Left ventricle myocardium inferior (tissue), 1 donor: Measurements from ENCODE around the gene BID. TPM values are rescaled to one million over a fixed set of nuclear protein-coding genes. Genes with fewer than 3 reads are reported as not detected.

Experiments used
- DNase-seq: peaks from one replicate; pipeline ENCODE4 v3.0.0-alpha.2; 2020
- H3K27ac ChIP-seq: fragments of 200-600 bp; replicated peaks from 2 replicates; pipeline ENCODE4 v1.8.0; 2021
- H3K27me3 ChIP-seq: fragments of 200-600 bp; 2 replicates; pipeline ENCODE4 v1.8.0; 2021; ENCODE audit warnings: low read depth
- H3K36me3 ChIP-seq: fragments of 200-600 bp; 2 replicates; pipeline ENCODE4 v1.8.0; 2021
- H3K4me1 ChIP-seq: fragments of 200-600 bp; 2 replicates; pipeline ENCODE4 v1.8.0; 2021
- H3K4me3 ChIP-seq: fragments of 200-600 bp; 2 replicates; pipeline ENCODE4 v1.8.0; 2021; ENCODE audit warnings: mild to moderate bottlenecking, moderate library complexity
- H3K9me3 ChIP-seq: fragments of 200-600 bp; replicated peaks from 2 replicates; pipeline ENCODE4 v1.8.0; 2021
- intact Hi-C: fragments of 100-400 bp; cut with micrococcal nuclease; formaldehyde crosslinking; loops from one replicate; pipeline ENCODE4 v1.11.0; 2022
- total RNA-seq: library from RNA; stranded (reverse); fragmentation: NEBNext Ultra II Directional; extraction: Animal tissue kit (Norgen Biotek cat#: 25700); gene quantifications from one replicate; pipeline ENCODE4 v1.2.1, GENCODE V29; 2021
- TF ChIP-seq, protein P1 (sequence below): fragments of 200-600 bp; IDR thresholded peaks from 2 replicates; pipeline ENCODE4 v1.8.0; 2021; ENCODE audit warnings: antibody characterized with exemption, mild to moderate bottlenecking, borderline replicate concordance
- donor health status: DM: no; HTN: yes; CAD: no; lungs with severe emphysema.

Gene BID
- total RNA-seq, 1 donor from 2014 or later = 14.5 TPM

DNA sequence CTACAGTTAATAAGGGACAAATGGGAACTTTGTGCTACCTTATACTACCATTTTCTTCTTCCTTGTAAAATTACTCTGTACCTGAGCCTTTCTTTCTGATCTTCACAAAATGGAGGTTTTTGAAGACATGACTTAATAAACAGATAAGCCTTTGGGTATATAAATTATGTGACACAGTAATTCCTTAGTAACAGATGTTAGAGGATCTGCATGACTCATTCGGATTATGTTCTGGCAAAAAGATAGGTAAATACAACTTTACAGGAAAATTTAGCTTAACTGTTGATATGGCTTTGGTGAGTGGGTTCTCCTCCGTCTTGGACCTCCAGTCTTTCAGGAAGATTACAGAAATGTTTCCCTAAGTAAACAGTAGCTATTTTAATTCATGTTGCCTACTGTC lies 61.8 kb downstream of the BID start:
- no peak for DNase-seq
- peaks cover 8% of the 10 kb centered on the region for H3K36me3 ChIP-seq
- H3K27me3 ChIP-seq = no peaks in the 10 kb centered on the region
- no peaks in the 10 kb centered on the region for H3K9me3 ChIP-seq
- no peak overlapping the region for H3K27ac ChIP-seq
- H3K4me1 ChIP-seq = peaks cover 30% of the 10 kb centered on the region
- TF ChIP-seq, protein P1, sequence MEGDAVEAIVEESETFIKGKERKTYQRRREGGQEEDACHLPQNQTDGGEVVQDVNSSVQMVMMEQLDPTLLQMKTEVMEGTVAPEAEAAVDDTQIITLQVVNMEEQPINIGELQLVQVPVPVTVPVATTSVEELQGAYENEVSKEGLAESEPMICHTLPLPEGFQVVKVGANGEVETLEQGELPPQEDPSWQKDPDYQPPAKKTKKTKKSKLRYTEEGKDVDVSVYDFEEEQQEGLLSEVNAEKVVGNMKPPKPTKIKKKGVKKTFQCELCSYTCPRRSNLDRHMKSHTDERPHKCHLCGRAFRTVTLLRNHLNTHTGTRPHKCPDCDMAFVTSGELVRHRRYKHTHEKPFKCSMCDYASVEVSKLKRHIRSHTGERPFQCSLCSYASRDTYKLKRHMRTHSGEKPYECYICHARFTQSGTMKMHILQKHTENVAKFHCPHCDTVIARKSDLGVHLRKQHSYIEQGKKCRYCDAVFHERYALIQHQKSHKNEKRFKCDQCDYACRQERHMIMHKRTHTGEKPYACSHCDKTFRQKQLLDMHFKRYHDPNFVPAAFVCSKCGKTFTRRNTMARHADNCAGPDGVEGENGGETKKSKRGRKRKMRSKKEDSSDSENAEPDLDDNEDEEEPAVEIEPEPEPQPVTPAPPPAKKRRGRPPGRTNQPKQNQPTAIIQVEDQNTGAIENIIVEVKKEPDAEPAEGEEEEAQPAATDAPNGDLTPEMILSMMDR = no peak
- H3K4me3 ChIP-seq = no peak overlapping the region
- intact Hi-C loops = no loop called here

GRCh38 chr22:17710023-17710422 lies 64.2 kb downstream of the BID start:
- Histone ChIP-seq H3K4me3 (no peak overlapping the region), H3K27ac (no peak overlapping the region), H3K4me1 (peaks cover 28% of the 10 kb centered on the region), H3K27me3 (no peaks in the 10 kb centered on the region), H3K36me3 (peaks cover 16% of the 10 kb centered on the region), H3K9me3 (no peaks in the 10 kb centered on the region)
- DNase-seq = no peak
- intact Hi-C loops = no loop called here
- TF ChIP-seq, protein P1 = no peak

DNA sequence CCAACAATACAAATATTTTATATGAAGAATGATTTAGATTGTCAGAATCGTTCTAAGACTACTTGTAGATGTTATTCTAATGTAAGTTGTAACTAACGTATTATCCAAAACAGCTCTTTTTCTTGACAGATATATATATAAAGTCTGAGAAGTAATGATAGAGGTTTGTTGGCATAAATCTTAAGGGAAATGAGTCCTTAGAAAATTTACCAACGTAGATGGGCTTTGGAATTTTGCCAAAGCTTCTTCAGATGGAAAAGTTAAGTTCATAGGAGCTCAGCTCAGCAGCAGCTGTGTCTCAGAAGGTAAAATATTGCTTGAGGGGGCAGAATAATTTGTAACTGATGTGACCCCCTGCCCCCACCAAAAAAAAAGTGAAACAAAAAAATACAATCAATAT lies 66.7 kb downstream of the BID start:
- Histone ChIP-seq H3K27ac (peak overlapping the region; percentile 79), H3K36me3 (peaks cover 41% of the 10 kb centered on the region), H3K9me3 (no peaks in the 10 kb centered on the region), H3K4me3 (peak overlapping the region; percentile 52), H3K4me1 (peaks cover 28% of the 10 kb centered on the region), H3K27me3 (no peaks in the 10 kb centered on the region)
- intact Hi-C loops = no loop called here
- DNase-seq = no peak
- TF ChIP-seq, protein P1 = no peak

- peak overlapping the region; percentile 52 for H3K4me3 ChIP-seq
- peaks cover 28% of the 10 kb centered on the region for H3K4me1 ChIP-seq
- H3K36me3 ChIP-seq = peaks cover 47% of the 10 kb centered on the region
- no peak for DNase-seq
- H3K27ac ChIP-seq = peak overlapping the region; percentile 79
- H3K9me3 ChIP-seq = no peaks in the 10 kb centered on the region
- TF ChIP-seq, protein P1 = no peak
- intact Hi-C loops = no loop called here
- H3K27me3 ChIP-seq = no peaks in the 10 kb centered on the region
Measured at GRCh38 chr22:17706947-17707346, 67.3 kb downstream of the BID start.

GRCh38 chr22:17705951-17706900 lies 68.0 kb downstream of the BID start:
- Histone ChIP-seq H3K36me3 (peaks cover 47% of the 10 kb centered on the region), H3K4me1 (peaks cover 28% of the 10 kb centered on the region), H3K27ac (peak overlapping the region; percentile 79), H3K9me3 (no peaks in the 10 kb centered on the region), H3K4me3 (peak overlapping the region; percentile 52), H3K27me3 (no peaks in the 10 kb centered on the region)
- intact Hi-C loops = no loop called here
- no peak for DNase-seq
- TF ChIP-seq, protein P1 = no peak
